NCI-H446 treated with DMSO at 0.1 percent for 48 hours (cell line): ENCODE measurements around the gene SH3BP4.

Source experiments
- DNase-seq: peaks from one replicate; lab custom pipeline; 2025; lab: John Stamatoyannopoulos, UW

The SH3BP4 gene

DNA sequence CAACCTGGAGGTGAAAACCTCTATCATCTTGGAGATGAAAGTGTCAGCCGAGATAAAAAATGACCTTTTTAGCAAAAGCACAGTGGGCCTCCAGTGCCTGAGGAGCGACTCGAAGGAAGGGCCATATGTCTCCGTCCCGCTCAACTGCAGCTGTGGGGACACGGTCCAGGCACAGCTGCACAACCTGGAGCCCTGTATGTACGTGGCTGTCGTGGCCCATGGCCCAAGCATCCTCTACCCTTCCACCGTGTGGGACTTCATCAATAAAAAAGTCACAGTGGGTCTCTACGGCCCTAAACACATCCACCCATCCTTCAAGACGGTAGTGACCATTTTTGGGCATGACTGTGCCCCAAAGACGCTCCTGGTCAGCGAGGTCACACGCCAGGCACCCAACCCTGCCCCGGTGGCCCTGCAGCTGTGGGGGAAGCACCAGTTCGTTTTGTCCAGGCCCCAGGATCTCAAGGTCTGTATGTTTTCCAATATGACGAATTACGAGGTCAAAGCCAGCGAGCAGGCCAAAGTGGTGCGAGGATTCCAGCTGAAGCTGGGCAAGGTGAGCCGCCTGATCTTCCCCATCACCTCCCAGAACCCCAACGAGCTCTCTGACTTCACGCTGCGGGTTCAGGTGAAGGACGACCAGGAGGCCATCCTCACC lies 90.2 kb downstream of the SH3BP4 start:
- no peak for DNase-seq

DNA sequence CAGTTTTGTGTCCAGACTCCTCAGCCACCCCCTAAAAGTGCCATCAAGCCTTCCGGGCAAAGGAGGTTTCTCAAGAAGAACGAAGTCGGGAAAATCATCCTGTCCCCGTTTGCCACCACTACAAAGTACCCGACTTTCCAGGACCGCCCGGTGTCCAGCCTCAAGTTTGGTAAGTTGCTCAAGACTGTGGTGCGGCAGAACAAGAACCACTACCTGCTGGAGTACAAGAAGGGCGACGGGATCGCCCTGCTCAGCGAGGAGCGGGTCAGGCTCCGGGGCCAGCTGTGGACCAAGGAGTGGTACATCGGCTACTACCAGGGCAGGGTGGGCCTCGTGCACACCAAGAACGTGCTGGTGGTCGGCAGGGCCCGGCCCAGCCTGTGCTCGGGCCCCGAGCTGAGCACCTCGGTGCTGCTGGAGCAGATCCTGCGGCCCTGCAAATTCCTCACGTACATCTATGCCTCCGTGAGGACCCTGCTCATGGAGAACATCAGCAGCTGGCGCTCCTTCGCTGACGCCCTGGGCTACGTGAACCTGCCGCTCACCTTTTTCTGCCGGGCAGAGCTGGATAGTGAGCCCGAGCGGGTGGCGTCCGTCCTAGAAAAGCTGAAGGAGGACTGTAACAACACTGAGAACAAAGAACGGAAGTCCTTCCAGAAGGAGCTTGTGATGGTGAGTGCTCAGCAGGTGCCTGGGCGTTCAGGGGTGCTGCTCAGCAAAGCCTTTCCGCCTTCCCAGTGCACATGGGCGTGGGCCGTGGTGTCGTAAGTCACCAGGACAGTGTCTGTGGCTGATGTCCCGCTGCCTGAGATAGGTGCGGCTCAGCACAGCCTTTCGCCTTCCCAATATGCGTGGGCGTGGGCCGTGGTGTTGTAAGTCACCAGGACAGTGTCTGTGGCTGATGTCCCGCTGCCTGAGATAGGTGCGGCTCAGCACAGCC lies 91.0 kb downstream of the SH3BP4 start:
- no peak for DNase-seq

DNA sequence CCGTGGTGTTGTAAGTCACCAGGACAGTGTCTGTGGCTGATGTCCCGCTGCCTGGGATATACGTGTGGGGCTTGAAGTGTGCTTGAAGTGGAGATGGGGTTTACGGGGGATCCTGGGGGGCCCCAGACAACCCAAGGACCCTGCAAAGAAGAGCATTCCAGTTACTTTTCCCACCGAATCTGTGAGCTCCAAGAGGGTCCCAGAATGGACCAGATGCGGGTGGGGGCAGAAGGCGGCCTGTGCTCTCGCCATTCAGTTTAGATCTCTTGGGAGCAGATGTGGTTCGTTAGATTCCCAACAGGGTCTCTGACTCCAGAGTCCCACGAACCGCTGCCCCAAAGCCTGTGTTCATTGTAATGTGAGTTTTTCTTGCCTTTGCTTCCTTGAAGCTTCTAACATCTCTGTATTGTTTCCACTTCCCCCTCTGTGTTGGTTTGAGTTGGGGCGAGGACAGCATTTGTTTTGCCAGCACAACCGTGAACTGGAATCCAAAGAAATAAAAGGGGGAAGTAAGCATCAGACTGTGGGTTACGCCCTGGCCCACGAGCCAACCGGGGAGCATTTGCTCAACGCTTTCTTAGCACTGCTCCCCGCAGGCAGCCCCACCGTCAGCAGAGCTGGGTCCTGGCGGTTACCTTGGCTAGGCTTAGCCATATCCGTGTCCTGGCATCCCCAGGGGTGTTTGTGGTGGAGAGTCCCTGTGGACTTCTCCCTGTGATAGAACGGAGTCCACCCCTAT lies 92.1 kb downstream of the SH3BP4 start:
- no peak for DNase-seq

DNA sequence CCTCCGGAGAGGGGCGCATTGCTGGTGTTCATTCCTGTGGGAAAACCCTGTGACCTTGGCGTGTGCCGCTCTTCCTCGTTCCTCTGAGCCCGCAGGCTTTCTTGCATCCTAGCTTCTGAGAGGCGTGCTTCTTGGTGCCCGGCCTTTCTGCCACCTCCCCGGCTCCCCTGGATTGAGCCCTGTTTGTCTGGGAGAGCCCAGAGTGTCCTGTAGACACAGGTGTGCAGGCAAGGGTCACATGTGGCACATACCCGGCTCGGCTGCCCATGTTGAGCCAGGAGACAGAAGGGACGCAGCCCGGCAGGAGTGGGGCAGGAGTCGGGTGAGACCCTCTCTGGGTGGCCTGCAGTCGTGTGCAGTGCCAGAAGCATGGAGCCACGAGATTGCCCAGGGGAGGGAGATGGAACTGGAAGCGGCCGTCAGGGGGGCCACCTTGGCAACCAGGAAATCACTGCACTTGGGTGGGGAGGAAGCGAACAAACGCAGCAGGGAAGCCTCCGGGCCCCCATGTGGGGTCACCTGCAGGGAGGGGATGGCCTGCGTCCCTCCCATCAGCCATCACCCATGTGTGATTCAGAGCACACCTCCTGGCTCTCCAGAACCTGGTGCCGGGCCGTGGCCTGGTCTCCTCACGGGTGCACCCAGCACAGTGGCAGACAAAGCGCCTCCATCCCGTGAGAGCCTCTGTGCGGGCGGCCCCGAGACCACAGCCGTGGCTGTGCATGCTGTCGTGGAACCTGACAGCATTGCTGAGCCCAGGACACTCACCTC lies 92.9 kb downstream of the SH3BP4 start:
- no peak for DNase-seq

DNA sequence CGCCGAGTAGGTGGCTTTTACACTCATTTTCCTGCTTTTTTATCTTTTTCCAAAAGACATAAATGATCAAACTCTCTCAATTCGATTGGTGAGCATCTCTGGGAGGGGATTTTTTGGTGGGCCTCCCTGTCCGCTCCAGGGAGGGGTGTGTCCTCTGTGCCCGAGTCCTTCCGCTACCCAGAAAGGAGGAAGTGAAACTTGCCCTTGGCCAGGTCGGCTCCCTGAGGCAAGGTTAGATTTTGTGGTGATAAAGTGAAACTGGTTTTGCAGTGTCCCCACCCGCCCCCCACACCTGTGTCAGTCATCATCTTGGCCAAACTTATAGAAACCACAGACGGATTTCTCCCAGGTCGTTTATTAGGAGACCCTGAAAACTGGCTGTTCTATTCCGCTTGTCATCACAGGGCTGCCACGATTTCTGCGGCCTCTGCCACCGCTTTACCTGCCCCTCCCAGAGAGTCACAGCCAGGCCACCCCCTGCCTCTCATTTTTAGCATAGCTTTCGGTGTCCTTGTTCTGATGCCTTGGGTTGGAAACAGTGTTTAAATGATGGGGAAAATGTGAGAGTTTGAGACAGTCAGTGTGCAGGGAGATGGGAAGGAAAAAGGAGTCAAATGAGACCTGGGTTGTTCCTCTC lies 93.6 kb downstream of the SH3BP4 start:
- DNase-seq, result no peak

DNA sequence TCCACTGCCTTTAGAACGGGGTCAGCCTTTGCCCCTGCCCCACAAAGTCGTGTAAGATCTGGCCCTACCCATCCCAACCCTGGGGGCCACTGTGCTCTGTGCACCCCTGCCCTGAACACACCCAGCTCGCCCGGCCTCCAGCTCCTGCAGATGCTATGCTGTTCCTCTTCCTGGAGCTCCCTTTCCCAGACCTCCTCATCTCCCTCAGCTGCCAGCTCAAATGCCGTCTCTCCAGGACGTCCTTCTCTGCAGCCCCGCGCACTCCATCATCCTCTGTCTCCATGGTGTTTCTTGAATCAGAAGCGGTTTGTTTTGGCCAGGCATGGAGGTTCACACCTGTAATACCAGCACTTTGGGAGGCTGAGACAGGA lies 94.1 kb downstream of the SH3BP4 start:
- no peak for DNase-seq

DNA sequence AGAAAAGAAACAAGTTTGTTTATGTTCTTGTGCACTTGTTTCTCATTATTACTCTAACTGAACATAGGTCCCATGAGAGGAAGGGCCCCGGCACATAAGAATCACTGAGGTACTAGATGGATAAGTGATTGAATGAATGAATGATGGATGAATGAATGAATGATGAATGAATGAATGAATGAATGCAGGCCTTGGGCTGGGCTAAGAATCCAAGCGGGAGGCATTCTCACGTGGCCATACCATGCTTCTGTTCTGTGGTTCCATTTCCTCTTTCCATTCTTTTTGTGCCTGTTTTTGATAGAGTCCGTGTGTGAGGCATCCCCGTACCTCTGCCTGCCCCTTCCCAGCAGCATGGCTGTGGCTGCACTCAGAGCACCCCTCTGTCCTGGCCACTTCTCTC lies 94.8 kb downstream of the SH3BP4 start:
- no peak for DNase-seq

DNA sequence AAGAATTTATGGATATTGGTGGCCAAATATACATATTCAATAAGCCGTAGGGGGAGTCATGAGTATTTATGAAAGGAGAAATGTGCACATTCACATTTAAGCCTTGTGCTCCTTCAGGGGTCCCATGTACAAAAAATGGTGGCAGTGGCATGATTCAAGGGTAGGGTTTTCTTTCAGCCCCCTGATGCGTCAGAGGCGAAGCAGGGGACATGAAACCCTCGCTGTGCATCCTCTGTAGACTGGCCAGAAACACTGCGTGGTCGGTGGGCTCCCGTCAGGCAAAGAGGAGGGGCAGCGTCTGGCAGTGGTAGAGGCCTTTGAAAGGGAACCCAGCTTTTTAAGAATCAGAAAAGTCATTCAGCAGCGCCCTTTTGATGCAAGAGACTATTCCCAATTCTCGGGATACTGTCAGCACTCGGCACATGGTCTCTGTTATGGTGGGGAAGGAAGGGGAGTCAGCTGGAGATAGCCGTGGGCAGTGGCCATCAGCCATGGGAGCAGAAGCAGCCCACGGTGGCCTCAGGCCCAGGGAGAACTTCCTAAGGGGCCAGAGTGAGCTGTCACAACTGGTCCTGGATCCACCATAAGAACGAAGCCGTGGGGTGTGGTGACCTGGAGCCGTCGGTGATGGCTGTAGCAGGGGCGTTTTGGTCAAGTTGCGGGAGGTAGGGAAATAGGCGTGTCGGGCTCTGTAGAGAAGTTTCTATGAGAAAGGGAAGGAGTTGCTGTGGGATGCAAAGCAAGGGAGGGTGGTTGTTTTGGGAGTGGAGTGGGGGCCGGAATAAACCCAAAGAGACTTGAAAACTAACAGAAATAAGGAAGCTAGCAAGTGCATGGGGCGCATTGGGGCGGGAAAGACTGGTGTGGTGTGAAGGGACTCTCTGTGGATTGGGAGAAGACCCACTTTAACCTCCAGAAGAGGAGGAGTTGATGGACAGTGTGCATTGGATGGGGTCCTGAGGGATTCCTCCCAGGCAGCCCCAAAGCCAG lies 95.6 kb downstream of the SH3BP4 start:
- DNase-seq, result no peak

DNA sequence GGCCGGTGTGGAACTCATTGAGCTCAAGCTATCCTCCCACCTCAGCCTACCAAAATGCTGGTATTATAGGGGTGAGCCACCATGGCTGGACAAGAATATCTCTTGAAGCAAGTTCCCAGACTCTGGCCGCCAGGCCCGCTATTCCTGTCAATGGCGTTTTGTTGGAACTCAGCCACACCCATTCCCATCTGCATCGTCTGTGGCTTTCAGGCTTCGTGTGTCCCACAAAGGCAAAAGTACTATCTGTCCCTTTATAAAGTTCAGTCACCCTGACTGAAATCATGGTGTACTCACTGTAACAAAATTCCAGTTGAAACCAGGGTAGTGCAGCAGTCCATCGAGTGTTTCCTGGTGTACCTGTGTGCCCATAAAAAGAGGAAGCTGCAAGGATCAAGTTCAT lies 96.7 kb downstream of the SH3BP4 start:
- peak; percentile 4 for DNase-seq

DNA sequence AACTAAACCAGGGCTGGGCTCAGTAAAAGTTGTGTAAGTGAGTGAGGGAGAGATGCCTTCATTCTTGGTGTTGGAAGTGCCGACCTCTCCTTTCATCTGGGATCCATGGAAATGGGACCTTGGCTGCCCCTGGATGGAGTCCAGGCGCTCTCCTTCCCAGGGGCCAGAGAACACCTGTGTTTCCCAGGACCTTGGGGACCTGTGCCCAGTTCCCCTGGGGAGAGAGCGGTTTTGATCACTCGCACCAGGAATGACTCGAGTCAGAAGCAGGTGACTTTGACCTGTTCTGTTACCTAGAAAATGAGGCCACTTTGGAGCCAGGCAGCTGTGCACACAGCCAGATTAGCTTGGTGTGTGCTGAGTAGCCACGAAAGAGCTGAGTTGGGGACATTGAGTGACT lies 97.3 kb downstream of the SH3BP4 start:
- no peak for DNase-seq

DNA sequence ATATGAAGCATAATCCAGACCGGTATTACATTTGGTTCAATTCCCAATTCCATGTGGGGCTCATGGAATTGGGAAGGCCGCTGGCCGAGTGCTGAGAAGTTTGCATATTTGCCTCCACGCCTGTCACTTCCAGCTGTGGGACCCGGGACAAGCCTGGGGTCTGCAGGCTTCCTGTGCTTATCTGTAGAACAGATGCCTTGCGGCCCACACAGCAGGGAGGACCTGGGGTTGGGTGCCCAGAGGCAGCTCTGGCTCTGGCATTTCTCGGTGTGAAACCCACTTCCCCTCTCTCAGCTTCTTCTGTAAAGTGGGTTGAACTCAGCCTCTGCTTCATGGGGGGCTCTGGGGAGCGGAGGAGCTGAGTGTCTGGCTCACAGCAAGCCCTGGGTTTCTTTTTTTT lies 97.9 kb downstream of the SH3BP4 start:
- no peak for DNase-seq

DNA sequence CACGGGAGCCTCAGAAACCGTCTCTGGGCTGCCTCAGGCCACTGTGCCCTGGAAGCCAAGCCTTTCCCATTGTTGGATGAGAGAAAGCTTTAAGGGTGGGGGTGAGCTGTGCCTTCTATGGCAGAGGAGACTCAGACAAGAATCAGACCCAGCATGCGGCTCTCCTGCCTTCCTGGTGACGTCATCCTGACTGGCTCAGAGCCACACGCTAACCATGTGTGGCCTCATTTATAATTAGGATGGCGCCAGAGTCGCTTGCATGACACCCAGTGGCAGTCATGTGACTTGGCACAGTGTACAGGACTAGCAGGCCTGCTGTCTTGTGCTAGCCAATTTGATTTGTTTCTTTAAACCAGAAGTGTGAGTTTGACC lies 99.1 kb downstream of the SH3BP4 start:
- peak; percentile 99 for DNase-seq

DNA sequence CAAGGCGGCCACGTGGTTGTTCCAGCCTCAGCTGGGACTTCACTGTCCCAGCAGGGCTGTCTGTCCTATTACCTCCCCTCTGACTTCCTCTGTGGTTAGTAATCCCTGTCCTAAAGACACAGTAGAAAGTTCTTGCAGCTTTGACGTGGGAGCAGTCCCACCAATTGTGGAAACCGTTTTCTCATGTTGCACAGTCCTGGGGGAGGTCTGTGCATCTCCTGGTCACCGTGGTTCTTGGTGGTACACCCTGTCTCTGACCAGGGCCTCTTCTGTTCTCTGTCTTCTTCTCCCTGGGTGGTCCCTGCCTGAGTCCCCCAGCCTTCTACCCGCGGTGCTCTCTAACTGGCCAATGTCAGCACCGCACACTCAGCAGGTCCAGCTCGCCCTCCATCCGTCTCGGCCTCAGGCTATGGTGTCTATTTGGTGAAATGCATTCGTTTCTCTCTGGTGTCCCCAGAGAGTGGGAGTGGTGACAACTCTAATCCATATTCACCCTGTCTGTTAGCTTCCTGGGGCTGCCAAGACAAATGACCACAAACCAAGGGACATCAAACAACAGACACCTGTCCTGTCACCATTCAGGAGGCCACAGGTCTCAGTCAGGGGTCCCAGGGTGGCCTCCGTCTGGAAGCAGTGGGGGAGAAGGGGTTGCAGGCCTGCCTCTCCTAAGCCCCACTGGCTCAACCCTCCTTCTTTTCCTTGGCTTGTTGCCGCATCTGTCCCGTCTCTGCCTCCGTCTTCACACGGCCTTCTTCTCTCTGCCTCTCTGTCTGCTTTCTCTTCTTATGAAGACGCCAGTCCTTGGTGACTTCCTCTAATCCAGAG lies 99.8 kb downstream of the SH3BP4 start:
- no peak for DNase-seq

DNA sequence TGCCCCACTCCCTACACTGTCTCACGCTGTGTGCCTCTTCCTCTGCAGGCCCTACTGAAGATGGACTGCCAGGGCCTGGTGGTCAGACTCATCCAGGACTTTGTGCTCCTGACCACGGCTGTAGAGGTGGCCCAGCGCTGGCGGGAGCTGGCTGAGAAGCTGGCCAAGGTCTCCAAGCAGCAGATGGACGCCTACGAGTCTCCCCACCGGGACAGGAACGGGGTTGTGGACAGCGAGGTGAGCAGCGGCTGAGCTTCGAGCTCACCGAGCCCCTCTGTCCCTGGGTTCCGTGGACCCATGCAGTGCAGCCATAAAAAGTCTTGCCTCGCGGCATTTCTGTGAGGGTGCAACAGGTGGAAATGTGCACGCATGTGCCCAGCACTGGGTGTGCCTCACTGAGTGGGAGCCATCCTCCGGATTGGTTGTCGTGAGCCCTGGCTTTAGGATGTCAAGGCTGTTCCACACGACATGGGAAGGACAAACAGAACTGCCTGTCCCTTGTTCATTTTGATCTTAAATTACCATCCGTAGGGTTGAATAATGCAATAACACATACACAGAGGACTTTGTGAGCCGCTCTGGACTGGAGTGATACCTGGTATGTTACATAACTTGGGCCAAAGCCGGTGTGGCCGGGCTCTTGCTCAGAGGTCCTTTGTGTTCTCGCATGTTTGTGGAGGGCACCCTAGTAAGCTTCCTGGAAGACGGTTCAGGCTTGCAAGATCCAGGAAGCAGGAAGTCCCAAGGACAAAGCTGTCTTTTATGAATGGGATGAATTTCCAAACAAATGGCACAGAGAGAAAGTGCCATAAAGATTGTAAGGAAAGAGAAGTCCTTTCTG lies 100.9 kb downstream of the SH3BP4 start:
- DNase-seq, result no peak

DNA sequence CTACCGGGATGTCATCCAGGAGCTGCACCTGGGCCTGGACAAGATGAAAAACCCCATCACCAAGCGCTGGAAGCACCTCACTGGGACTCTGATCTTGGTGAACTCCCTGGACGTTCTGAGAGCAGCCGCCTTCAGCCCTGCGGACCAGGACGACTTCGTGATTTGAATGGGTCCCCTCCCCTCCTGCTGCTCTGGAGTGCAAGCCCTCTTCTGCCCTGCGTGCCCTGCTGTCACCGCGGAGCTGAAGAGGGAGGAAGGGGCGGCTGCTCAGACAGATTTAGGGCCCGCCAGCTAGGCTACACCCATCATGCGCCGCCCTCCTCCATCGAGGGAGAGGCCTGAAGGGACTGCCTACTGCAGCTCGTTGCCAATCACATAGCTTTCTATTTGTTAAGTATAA lies 101.8 kb downstream of the SH3BP4 start:
- no peak for DNase-seq

DNA sequence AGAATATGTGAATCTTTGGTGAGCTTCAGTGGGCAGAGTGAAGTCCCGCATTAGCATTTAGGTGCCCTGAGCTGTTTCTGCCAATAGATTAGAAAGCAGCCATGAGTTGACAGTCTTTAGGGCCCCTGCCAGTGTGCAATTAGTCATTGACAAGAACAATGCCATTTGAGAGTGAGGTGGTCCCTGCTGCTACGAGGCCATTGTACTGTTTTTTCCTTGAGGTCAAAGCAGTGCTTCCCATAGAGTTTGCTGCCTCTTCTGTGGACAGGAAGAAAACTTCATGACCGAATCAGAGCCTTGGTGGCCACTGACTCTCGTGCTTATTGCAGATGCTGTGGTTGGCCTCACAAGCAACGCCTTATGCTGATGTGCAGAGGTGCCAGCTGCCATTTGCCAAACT lies 102.7 kb downstream of the SH3BP4 start:
- no peak for DNase-seq

DNA sequence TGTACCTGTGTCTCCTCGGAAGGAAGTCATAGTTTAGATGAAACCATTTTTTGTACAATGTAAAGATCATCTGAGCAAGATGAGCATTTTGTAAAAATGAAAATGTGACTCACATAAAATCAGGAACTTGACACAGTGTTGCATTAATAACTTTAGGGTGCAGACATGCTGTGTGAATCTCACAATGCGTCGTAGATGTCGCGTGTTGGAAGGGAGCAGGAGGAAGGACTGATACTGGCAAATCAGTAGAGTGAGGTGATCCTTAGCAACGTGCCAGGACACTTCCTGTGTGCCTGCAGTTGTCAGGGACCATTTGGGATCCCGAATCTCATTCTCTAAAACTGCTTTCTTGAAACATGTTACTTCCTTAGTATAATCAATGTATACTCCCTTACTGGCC lies 103.1 kb downstream of the SH3BP4 start:
- no peak for DNase-seq

DNA sequence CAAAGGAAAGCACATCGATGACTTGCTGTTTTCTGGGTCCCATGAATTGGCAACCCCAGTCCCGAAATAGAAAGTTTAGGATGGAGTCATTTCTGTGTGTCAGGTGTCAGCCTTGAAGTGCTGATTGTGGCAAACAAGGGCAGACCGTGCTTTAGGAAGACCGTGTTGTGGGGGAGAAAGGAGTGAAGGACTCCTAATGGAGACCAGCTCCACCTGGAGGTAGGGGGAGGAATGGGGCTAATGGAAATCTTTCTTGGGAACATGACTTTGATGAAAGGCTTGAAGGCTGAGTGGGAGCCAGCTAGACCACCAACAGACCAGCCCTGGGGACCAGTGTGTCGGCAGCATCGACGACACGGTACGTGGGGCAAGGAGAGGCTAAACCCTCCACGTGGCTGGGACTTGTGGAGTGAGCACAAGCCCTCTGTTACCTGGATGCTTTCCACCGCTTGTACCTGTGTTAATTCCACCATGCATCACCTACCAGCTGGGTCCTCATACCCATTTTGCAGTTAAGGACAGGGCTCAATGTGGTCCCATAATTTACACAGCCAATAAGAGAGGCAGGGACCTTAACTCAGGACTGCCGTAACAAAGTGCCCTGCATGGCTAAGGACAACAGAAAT lies 104.2 kb downstream of the SH3BP4 start:
- no peak for DNase-seq
